Vagina (tissue), 2 donors: ENCODE measurements around the gene CRPPA.

Experiments
- POLR2A ChIP-seq, 2 donors: fragments of 450-650 bp; IDR thresholded peaks; one replicate each; pipeline ENCODE4 v1.6.1; 2017; ENCODE audit warnings: antibody characterized with exemption in 2 of 2, mild to moderate bottlenecking in 2 of 2, moderate library complexity in 2 of 2
- POLR2AphosphoS5 ChIP-seq, 2 donors: sonication (generic); formaldehyde crosslinking; IDR thresholded peaks; one replicate each; pipeline ENCODE4 v1.9.0; 2017; ENCODE audit warnings: antibody characterized with exemption in 2 of 2, mild to moderate bottlenecking in 2 of 2, low read depth in 1 of 2; ENCODE audit not compliant: insufficient read depth in 1 of 2
- TF ChIP-seq, protein P1 (sequence below), 3 experiments: fragments of 450-650 bp in 2 of 3; fragments of 200-600 bp in 1 of 3; sonication (generic) in 1 of 3; IDR thresholded peaks; one replicate each; pipeline ENCODE4 v1.5.1; 2017 to 2019; ENCODE audit warnings: antibody characterized with exemption in 3 of 3, mild to moderate bottlenecking in 2 of 3, moderate library complexity in 2 of 3

DNA sequence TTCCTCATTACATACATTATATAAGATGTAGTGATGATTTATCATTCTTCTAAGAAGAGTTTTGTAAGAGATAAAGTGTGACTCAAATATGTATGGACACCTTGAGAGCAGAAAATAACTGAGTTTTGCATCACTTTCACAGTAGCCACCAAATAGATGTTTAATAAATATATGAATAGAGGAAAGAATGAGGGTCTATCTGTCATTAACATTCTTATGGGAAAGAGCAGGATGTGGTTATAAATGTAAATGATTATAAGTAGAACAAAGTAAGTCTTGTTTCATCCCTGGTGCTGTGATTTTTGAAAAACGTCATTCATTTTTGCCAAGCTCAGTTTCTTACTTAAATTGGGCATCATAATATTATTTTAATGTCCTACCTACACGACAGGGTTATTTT lies 15.0 kb upstream of the CRPPA start:
- TF ChIP-seq, protein P1, sequence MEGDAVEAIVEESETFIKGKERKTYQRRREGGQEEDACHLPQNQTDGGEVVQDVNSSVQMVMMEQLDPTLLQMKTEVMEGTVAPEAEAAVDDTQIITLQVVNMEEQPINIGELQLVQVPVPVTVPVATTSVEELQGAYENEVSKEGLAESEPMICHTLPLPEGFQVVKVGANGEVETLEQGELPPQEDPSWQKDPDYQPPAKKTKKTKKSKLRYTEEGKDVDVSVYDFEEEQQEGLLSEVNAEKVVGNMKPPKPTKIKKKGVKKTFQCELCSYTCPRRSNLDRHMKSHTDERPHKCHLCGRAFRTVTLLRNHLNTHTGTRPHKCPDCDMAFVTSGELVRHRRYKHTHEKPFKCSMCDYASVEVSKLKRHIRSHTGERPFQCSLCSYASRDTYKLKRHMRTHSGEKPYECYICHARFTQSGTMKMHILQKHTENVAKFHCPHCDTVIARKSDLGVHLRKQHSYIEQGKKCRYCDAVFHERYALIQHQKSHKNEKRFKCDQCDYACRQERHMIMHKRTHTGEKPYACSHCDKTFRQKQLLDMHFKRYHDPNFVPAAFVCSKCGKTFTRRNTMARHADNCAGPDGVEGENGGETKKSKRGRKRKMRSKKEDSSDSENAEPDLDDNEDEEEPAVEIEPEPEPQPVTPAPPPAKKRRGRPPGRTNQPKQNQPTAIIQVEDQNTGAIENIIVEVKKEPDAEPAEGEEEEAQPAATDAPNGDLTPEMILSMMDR (IDR thresholded peaks at IDR 0.05), result no peak
- TF ChIP-seq POLR2AphosphoS5 (IDR thresholded peaks at IDR 0.05; ENCODE audit: insufficient read depth in 1 of 2, low read depth in 1 of 2) (no peak), POLR2A (IDR thresholded peaks at IDR 0.05) (no peak)
